Fibroblast of villous mesenchyme (primary cell): Measurements from ENCODE around the gene XIRP2. TPM values are rescaled to one million over a fixed set of nuclear protein-coding genes. Genes with fewer than 3 reads are reported as not detected.

Source experiments
- DNase-seq: peaks from one replicate; pipeline ENCODE4 v3.0.0-alpha.2; 2010; ENCODE audit warnings: low read depth
- H3K4me3 ChIP-seq: 2 replicates; pipeline ENCODE4 v1.5.1; 2011; ENCODE audit warnings: low read depth, mild to moderate bottlenecking, low read length
- total RNA-seq: library from RNA; depleted of rRNA; stranded (reverse); fragments of >200 nt; gene quantifications from 2 replicates; pipeline ENCODE4 v1.2.3, GENCODE V29; 2012
- TF ChIP-seq, protein P1 (sequence below): IDR thresholded peaks from 2 replicates; pipeline ENCODE4 v1.5.1; 2012; ENCODE audit warnings: low read depth, mild to moderate bottlenecking, low read length; ENCODE audit not compliant: insufficient read depth

XIRP2 gene
- total RNA-seq, 1 donor = under 0.01 TPM

DNA sequence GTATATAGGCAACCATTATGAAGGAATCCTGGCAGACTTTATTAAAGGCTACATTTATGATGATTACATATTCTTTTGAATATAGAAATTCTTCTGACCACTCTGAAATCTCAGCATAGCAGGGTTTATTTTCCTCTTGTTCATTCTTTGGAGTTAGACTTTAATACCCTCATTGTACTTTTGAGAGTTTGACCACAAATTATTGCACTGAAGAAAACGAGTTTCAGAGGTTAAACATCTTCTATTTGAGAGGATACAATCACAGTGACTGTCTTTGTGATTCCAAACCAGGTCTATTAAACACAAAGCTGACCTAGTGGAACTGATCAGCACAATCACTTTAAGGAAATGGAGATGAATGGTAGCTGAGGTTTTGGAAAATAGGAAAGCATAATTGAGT lies 71.3 kb downstream of the XIRP2 start:
- H3K4me3 ChIP-seq = no peak overlapping the region
- TF ChIP-seq, protein P1, sequence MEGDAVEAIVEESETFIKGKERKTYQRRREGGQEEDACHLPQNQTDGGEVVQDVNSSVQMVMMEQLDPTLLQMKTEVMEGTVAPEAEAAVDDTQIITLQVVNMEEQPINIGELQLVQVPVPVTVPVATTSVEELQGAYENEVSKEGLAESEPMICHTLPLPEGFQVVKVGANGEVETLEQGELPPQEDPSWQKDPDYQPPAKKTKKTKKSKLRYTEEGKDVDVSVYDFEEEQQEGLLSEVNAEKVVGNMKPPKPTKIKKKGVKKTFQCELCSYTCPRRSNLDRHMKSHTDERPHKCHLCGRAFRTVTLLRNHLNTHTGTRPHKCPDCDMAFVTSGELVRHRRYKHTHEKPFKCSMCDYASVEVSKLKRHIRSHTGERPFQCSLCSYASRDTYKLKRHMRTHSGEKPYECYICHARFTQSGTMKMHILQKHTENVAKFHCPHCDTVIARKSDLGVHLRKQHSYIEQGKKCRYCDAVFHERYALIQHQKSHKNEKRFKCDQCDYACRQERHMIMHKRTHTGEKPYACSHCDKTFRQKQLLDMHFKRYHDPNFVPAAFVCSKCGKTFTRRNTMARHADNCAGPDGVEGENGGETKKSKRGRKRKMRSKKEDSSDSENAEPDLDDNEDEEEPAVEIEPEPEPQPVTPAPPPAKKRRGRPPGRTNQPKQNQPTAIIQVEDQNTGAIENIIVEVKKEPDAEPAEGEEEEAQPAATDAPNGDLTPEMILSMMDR = no peak
- no peak for DNase-seq

DNA sequence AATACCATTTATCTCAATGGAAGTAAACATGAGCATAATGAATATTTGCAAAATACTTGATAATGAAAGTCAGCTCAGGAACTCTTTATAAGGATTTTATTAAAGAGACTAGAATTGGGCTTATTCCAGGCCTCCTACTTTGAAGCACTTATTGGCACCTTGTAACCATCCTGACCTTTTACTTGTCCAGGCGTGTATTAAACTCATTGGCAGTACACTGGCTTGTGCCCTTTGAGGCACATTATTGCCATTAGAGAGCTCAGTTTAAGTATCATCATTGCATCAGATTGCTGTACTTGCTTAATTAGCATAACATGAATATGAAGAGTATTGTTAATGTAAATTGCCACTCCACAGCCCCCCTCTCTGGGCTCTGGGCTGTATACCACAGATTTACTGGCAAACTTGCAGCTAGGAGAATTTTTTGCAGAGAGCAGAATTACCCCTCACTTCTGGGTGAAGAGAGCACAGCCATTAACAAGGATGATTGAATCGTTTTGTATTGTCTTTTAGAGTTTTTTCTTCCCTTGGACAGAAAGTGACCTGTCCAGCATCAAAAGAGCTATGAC lies 72.5 kb downstream of the XIRP2 start:
- TF ChIP-seq, protein P1 = no peak
- DNase-seq = no peak
- no peak overlapping the region for H3K4me3 ChIP-seq

DNA sequence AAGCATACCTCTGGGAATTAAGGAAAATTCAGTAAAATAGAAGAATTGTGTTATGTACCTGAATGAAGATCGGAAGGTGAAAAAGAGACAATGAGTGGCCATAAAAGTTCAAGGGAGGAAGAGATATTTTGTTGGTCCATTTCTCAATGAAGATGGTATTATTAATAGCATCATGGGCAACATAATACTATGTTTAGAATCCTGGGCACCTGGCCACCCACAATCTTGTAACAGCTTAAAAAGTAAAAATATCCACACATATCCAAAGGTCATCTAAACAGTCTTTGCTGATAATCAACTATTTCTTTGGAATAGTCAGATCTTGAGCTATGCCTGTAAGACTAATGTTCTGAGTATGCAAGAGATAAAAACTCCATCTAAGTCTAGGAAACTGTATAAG lies 73.7 kb downstream of the XIRP2 start:
- TF ChIP-seq, protein P1 = no peak
- no peak for DNase-seq
- no peak overlapping the region for H3K4me3 ChIP-seq

DNA sequence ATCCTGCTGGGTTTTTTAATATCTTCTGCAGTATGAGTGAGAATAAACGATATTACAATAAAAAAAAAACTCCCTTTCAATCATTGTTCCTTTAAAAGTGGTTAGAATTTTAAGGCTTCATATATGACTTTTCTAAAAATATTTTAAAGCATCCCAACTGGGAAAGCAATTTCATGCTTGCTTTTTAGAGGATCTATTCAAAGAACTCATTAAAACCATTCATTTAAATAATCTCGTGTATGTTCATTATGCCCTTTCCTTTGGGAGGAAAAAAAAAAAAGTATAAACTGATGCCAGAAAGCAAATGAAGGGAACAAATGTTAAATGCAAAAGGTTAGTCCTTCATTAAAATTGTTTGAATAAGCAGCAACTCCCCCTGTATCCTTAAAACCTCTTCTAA lies 81.2 kb downstream of the XIRP2 start:
- TF ChIP-seq, protein P1 = no peak
- no peak for DNase-seq
- H3K4me3 ChIP-seq = no peak overlapping the region

DNA sequence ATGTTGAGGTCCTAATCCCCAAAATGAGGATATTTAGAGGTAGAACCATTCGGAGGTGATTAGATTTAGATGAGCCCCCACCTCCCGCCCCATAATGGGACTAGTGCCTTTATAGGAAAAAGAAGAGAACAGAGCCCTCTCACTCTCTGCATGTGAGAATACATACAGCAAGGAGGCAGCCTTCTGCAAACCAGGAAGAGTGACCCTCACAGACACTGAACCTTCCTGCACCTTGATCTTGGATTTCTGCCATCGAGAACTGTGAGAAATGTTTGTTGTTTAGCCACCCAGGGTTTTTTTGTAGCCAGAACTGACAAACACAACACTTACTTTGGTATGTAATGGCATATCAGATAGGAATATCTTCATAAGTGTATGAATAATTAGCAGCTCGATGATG lies 83.7 kb downstream of the XIRP2 start:
- H3K4me3 ChIP-seq = no peak overlapping the region
- DNase-seq = no peak
- TF ChIP-seq, protein P1 = no peak

DNA sequence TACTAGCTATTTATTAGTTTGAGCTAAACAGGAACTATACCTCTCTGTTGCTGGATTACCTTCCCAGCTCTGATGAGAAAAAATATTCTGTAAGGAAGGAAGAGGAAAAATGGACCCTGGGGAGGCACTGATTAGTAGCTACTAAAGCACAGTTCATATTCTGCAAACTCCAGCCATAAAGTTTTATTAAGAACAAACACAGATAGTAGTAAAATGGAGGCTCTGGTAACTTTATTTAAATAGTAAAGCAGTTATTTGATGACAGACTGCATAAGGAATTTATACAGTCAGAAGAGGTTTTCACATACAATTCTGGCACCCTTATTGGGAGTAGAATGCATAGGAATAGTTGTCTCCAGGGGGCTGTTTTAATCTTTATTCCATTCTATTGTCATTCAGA lies 84.1 kb downstream of the XIRP2 start:
- DNase-seq = no peak
- no peak overlapping the region for H3K4me3 ChIP-seq
- TF ChIP-seq, protein P1 = no peak

DNA sequence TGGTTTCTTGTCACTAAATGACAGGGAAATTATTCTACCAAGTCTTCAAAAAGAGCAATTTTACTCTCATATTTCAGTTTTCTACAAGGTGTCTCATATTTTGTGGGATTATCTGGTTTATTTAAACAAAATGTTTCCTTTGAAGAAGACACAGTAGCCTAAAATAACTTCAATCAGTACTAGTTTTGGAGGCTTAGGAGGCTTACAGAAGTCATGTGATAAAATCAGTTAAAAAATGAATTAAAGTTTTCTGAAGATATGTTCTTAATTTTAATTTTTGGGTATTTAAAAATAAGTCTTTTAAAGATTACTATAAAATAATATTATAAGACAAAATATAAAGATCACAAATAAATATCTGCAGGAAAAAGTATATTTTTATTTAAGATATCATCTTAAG lies 95.9 kb downstream of the XIRP2 start:
- H3K4me3 ChIP-seq = no peak overlapping the region
- DNase-seq = no peak
- TF ChIP-seq, protein P1 = no peak
